Measurements from ENCODE around the gene IRF4.

The IRF4 gene

DNA sequence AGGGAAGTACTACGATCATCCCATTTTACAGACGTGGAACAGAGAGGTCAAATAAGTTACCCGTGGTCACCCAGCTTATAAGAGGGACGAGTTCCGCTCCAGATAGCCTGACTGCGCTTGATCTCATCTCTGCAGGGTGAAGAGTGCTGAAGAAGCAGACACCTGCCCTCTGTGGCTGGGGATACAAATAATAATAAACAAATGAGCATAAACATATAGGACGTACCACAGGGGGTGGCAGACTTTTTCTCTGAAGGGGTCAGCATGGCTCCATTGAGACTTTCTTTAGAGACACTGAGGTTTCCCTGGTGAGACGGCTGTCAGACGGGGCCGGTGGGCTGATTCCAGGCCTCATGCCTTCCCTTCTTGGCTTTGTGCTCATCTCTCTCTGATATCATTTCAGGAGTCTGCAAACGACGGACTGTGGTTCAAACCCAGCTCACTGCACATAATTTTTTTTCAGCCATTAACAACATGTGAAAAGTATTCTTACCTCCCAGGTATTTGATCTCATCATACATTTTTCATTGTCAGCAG lies 47.1 kb downstream of the IRF4 start (continued):
- TF ChIP-seq, protein P1, sequence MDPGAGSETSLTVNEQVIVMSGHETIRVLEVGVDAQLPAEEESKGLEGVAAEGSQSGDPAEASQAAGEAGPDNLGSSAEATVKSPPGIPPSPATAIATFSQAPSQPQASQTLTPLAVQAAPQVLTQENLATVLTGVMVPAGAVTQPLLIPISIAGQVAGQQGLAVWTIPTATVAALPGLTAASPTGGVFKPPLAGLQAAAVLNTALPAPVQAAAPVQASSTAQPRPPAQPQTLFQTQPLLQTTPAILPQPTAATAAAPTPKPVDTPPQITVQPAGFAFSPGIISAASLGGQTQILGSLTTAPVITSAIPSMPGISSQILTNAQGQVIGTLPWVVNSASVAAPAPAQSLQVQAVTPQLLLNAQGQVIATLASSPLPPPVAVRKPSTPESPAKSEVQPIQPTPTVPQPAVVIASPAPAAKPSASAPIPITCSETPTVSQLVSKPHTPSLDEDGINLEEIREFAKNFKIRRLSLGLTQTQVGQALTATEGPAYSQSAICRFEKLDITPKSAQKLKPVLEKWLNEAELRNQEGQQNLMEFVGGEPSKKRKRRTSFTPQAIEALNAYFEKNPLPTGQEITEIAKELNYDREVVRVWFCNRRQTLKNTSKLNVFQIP (CRISPR knock-in tag; IDR thresholded peaks at IDR 0.05; ENCODE audit: borderline replicate concordance, low read depth): no peak
- TF ChIP-seq ESRRG (CRISPR knock-in tag; IDR thresholded peaks at IDR 0.05) (no peak), ZNF8 (CRISPR knock-in tag; IDR thresholded peaks at IDR 0.05) (no peak), PPARA (CRISPR knock-in tag; IDR thresholded peaks at IDR 0.05; ENCODE audit: borderline replicate concordance) (no peak), SNAI2 (CRISPR knock-in tag; IDR thresholded peaks at IDR 0.05) (no peak), ARNTL (CRISPR knock-in tag; IDR thresholded peaks at IDR 0.05; ENCODE audit: borderline replicate concordance, low read depth) (no peak), ISL1 (CRISPR knock-in tag; IDR thresholded peaks at IDR 0.05) (no peak), TOX (CRISPR knock-in tag; IDR thresholded peaks at IDR 0.05; ENCODE audit: borderline replicate concordance) (no peak), ZFP30 (CRISPR knock-in tag; IDR thresholded peaks at IDR 0.05) (no peak)

DNA sequence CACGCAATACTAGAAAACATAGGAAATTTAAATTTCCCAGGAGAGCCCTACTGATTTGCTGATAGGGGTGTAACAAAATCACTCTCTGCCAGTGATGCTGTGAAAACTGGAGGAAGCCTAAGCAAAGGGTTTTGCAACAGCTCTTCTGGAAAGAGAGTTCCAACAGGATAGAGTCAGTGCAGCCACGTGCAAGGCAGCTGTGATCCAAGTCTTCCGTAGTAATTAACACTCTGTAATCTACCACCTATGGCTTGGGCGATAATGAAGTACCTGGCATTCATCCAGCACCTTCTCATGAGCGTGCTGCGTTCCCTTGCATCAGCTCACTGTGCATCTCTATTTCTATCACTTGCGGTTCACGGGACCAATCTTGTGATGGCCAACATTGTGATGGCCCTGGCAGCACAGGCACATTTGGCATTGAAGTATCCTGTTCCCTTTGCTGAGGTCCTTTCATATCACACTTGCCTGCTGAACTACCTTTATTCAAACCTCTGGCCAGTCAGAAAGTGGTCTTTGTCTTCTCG lies 48.2 kb downstream of the IRF4 start:
- no peak for TF ChIP-seq ZC3H10 (CRISPR knock-in tag; IDR thresholded peaks at IDR 0.05)
- TF ChIP-seq SNAI2 (CRISPR knock-in tag; IDR thresholded peaks at IDR 0.05): no peak
- no peak for ATAC-seq

DNA sequence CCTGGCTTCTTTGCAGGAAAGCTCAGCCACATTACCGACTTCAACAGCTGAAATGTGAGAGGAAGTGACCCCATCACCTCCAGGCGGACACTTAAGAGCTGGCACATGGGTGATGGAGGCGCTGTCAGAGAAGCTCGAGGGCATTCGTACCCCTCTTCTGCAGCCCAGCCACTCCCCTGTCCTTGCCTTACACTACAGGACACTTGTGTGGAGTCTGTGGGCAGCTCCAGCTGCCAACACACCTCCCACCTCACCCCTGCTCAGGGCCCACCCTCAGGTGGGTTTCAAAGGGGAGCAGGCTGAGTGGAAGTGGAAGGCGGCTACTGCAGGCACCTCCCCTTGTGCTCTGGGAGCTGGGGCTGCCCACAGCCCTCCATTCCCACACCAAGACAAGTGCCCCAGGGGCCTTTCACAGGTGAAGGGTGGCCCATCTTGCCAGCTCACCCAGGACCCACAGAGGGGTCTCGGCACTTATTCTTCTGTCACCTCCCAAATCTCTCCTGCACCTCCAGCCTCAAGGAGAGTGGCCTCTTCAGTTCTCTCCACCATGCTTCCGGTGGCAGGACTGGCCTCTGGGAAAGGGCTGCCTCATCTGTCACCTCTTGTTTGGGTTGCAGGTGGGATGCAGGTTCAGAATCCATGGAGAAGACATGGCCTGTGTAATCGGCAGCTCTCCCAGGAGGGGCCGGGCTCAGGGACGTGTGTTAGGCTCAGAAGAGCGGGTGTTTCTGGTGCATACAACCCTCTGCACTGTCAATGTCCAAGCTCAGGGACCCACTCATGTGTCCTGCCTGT lies 49.8 kb downstream of the IRF4 start:
- ATAC-seq: no peak
- TF ChIP-seq ARNTL (CRISPR knock-in tag; IDR thresholded peaks at IDR 0.05; ENCODE audit: borderline replicate concordance, low read depth): no peak
- TF ChIP-seq, protein P2, sequence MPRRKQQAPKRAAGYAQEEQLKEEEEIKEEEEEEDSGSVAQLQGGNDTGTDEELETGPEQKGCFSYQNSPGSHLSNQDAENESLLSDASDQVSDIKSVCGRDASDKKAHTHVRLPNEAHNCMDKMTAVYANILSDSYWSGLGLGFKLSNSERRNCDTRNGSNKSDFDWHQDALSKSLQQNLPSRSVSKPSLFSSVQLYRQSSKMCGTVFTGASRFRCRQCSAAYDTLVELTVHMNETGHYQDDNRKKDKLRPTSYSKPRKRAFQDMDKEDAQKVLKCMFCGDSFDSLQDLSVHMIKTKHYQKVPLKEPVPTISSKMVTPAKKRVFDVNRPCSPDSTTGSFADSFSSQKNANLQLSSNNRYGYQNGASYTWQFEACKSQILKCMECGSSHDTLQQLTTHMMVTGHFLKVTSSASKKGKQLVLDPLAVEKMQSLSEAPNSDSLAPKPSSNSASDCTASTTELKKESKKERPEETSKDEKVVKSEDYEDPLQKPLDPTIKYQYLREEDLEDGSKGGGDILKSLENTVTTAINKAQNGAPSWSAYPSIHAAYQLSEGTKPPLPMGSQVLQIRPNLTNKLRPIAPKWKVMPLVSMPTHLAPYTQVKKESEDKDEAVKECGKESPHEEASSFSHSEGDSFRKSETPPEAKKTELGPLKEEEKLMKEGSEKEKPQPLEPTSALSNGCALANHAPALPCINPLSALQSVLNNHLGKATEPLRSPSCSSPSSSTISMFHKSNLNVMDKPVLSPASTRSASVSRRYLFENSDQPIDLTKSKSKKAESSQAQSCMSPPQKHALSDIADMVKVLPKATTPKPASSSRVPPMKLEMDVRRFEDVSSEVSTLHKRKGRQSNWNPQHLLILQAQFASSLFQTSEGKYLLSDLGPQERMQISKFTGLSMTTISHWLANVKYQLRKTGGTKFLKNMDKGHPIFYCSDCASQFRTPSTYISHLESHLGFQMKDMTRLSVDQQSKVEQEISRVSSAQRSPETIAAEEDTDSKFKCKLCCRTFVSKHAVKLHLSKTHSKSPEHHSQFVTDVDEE (CRISPR knock-in tag; IDR thresholded peaks at IDR 0.05): no peak
- no peak for TF ChIP-seq BACH2 (CRISPR knock-in tag; IDR thresholded peaks at IDR 0.05; ENCODE audit: borderline replicate concordance)
- no peak for TF ChIP-seq TOX (CRISPR knock-in tag; IDR thresholded peaks at IDR 0.05; ENCODE audit: borderline replicate concordance)
- no peak for TF ChIP-seq ZNF565 (CRISPR knock-in tag; conservative IDR thresholded peaks at IDR 0.05; ENCODE audit: low read depth)
- no peak for TF ChIP-seq RARB (CRISPR knock-in tag; IDR thresholded peaks at IDR 0.05)

DNA sequence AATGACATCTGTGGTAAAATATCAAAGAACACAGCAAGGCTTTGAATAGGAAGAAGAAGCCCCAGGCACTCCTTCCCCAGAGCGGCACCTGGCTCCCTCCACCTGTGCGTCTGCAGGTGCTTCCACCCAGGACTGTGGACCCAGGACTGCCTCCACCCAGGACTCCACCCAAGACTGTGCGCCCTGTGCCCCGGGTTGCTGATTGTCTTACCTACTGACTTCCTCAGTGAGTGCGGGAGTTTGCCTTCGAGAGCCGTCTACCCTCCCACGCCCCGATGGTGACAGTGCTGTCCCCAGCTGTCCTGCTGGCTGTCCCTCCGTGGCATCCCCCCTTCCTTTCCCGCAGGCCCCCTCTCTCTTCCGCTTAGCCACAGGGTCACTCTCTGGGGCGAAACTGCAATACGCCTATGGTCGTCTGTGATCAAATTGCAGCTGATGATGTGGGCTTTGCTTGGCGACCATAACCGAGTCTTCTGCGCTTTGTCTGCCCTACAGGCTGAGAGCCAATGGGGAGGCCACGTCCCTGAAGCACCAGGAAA lies 52.1 kb downstream of the IRF4 start:
- no peak for TF ChIP-seq RARB (CRISPR knock-in tag; IDR thresholded peaks at IDR 0.05)
- TF ChIP-seq ZNF8 (CRISPR knock-in tag; IDR thresholded peaks at IDR 0.05): no peak
- TF ChIP-seq OSR1 (CRISPR knock-in tag; IDR thresholded peaks at IDR 0.05): no peak
- TF ChIP-seq TOX (CRISPR knock-in tag; IDR thresholded peaks at IDR 0.05; ENCODE audit: borderline replicate concordance): no peak
- TF ChIP-seq, protein P1 (CRISPR knock-in tag; IDR thresholded peaks at IDR 0.05; ENCODE audit: borderline replicate concordance, low read depth): no peak
- TF ChIP-seq SNAI2 (CRISPR knock-in tag; IDR thresholded peaks at IDR 0.05): no peak
- no peak for TF ChIP-seq BACH2 (CRISPR knock-in tag; IDR thresholded peaks at IDR 0.05; ENCODE audit: borderline replicate concordance)
- TF ChIP-seq, protein P3, sequence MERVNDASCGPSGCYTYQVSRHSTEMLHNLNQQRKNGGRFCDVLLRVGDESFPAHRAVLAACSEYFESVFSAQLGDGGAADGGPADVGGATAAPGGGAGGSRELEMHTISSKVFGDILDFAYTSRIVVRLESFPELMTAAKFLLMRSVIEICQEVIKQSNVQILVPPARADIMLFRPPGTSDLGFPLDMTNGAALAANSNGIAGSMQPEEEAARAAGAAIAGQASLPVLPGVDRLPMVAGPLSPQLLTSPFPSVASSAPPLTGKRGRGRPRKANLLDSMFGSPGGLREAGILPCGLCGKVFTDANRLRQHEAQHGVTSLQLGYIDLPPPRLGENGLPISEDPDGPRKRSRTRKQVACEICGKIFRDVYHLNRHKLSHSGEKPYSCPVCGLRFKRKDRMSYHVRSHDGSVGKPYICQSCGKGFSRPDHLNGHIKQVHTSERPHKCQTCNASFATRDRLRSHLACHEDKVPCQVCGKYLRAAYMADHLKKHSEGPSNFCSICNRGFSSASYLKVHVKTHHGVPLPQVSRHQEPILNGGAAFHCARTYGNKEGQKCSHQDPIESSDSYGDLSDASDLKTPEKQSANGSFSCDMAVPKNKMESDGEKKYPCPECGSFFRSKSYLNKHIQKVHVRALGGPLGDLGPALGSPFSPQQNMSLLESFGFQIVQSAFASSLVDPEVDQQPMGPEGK (CRISPR knock-in tag; IDR thresholded peaks at IDR 0.05; ENCODE audit: borderline replicate concordance): no peak
- TF ChIP-seq ARNTL (CRISPR knock-in tag; IDR thresholded peaks at IDR 0.05; ENCODE audit: borderline replicate concordance, low read depth): no peak
- no peak for TF ChIP-seq TCF4 (CRISPR knock-in tag; IDR thresholded peaks at IDR 0.05; ENCODE audit: borderline replicate concordance)
- TF ChIP-seq ZFP30 (CRISPR knock-in tag; IDR thresholded peaks at IDR 0.05): no peak
- no peak for ATAC-seq

All from SK-N-SH treated with all-trans-retinoic acid at 6 μM for 48 hours (cell line).